Activated CD4-positive, alpha-beta T cell treated with anti-CD3 and anti-CD28 coated beads, Interleukin-2, Interleukin-6, amounts not matched to agents 100 ng/mL and 50 ng/mL, durations not matched to agents 16 hours and 8 hours (primary cell): ENCODE measurements around the gene RFXANK.
A peak's percentile ranks its signal among the peaks of the same experiment; 100 is the strongest.
"Not testable (repeated sequence)": the region's sequence is repeated elsewhere in the genome, so short reads cannot be mapped to it uniquely, and the experiment has no call there.

ENCODE experiments used
- DNase-seq: peaks from one replicate; pipeline ENCODE4 v3.0.0-alpha.2; 2020

RFXANK gene

GRCh38 chr19:19207637-19208572, 15.8 kb downstream of the RFXANK start:
- DNase-seq = no peak

- no peak for DNase-seq
Measured at GRCh38 chr19:19209372-19209771, 17.3 kb downstream of the RFXANK start.

GRCh38 chr19:19211499-19212420, 19.7 kb downstream of the RFXANK start, which contains the start of gene NCAN:
Gene NCAN (plus strand): TSS chr19:19211958. CDS start chr19:19216954, 4,996 bp downstream.
- no peak for DNase-seq

- no peak for DNase-seq
Measured at GRCh38 chr19:19212916-19213315, 20.9 kb downstream of the RFXANK start.

- DNase-seq = no peak
Measured at GRCh38 chr19:19213426-19214158, 21.5 kb downstream of the RFXANK start.

- no peak for DNase-seq
Measured at GRCh38 chr19:19214159-19214490, 22.1 kb downstream of the RFXANK start.

- DNase-seq = no peak
Measured at GRCh38 chr19:19214892-19215291, 22.8 kb downstream of the RFXANK start.

GRCh38 chr19:19215792-19216191, 23.7 kb downstream of the RFXANK start:
- no peak for DNase-seq

GRCh38 chr19:19217099-19217498, 25.0 kb downstream of the RFXANK start:
- DNase-seq = peak; percentile 18

GRCh38 chr19:19218911-19219310, 26.9 kb downstream of the RFXANK start:
- no peak for DNase-seq

GRCh38 chr19:19221000-19221399, 28.9 kb downstream of the RFXANK start:
- DNase-seq = not testable (repeated sequence)

GRCh38 chr19:19223060-19223459, 31.0 kb downstream of the RFXANK start:
- no peak for DNase-seq

- no peak for DNase-seq
Measured at GRCh38 chr19:19223636-19224035, 31.6 kb downstream of the RFXANK start.

- no peak for DNase-seq
Measured at GRCh38 chr19:19224150-19224851, 32.2 kb downstream of the RFXANK start.

- DNase-seq = peak; percentile 79
Measured at GRCh38 chr19:19224852-19225494, 32.9 kb downstream of the RFXANK start.

GRCh38 chr19:19226204-19226603, 34.1 kb downstream of the RFXANK start:
- DNase-seq = no peak

GRCh38 chr19:19226663-19227062, 34.6 kb downstream of the RFXANK start:
- no peak for DNase-seq

GRCh38 chr19:19227217-19227616, 35.2 kb downstream of the RFXANK start:
- DNase-seq = no peak

- DNase-seq = no peak
Measured at GRCh38 chr19:19229701-19230100, 37.6 kb downstream of the RFXANK start.

GRCh38 chr19:19230999-19231398, 38.9 kb downstream of the RFXANK start:
- DNase-seq = no peak

GRCh38 chr19:19232261-19232721, 40.2 kb downstream of the RFXANK start:
- no peak for DNase-seq
